ENCODE results near the gene TKT. TPM values are rescaled to one million over a fixed set of nuclear protein-coding genes. Genes with fewer than 3 reads are reported as not detected.

The TKT gene
- total RNA-seq, 1 donor from 2014 or later, result 154 TPM

GRCh38 chr3:53239800-53240199 is 16.0 kb downstream of the TKT start:
- POLR2A ChIA-PET, result no interaction called here
- ATAC-seq (ENCODE audit: low read depth) (no peak), DNase-seq (no peak)
- Mint-ChIP-seq H3K27me3 (no peaks in the 10 kb centered on the region), H3K9me3 (no peaks in the 10 kb centered on the region), H3K4me3 (no peak overlapping the region), H3K27ac (no peak overlapping the region), H3K36me3 (ENCODE audit: low read depth) (peaks cover 59% of the 10 kb centered on the region), H3K4me1 (peaks cover 2% of the 10 kb centered on the region)
- no peak for TF ChIP-seq CTCF (IDR thresholded peaks at IDR 0.05)
- CTCF ChIA-PET, result no interaction called here
- intact Hi-C loops (cut with micrococcal nuclease), result no loop called here

- intact Hi-C loops (cut with micrococcal nuclease), result no loop called here
- DNase-seq, result no peak
- Mint-ChIP-seq H3K9me3 (no peaks in the 10 kb centered on the region), H3K4me1 (peaks cover 2% of the 10 kb centered on the region), H3K27ac (no peak overlapping the region), H3K4me3 (no peak overlapping the region), H3K36me3 (ENCODE audit: low read depth) (peaks cover 65% of the 10 kb centered on the region), H3K27me3 (no peaks in the 10 kb centered on the region)
- no peak for ATAC-seq (ENCODE audit: low read depth)
- no peak for TF ChIP-seq CTCF (IDR thresholded peaks at IDR 0.05)
- ChIA-PET POLR2A (interaction anchor here (0.6 kb wide), 1 partner anchor 256 kb away, joined by 3 read pairs; no protein-coding TSS in a partner anchor), CTCF (no interaction called here)
Observed at GRCh38 chr3:53238886-53239285, 16.9 kb downstream of the TKT start.

- peaks cover 71% of the 10 kb centered on the region for H3K36me3 Mint-ChIP-seq (ENCODE audit: low read depth)
Observed at GRCh38 chr3:53238051-53238850, 17.6 kb downstream of the TKT start.

GRCh38 chr3:53236112-53236841 is 19.5 kb downstream of the TKT start:
- ChIA-PET POLR2A (no interaction called here), CTCF (no interaction called here)
- Mint-ChIP-seq H3K36me3 (ENCODE audit: low read depth) (peaks cover 76% of the 10 kb centered on the region), H3K4me3 (no peak overlapping the region), H3K27me3 (no peaks in the 10 kb centered on the region), H3K9me3 (no peaks in the 10 kb centered on the region), H3K4me1 (no peaks in the 10 kb centered on the region), H3K27ac (no peak overlapping the region)
- TF ChIP-seq CTCF (IDR thresholded peaks at IDR 0.05), result no peak
- intact Hi-C loops (cut with micrococcal nuclease), result no loop called here
- DNase-seq (no peak), ATAC-seq (ENCODE audit: low read depth) (no peak)

More at GRCh38 chr3:53238051-53238850, 17.6 kb downstream of the TKT start:
- intact Hi-C loops (cut with micrococcal nuclease), result no loop called here
- Mint-ChIP-seq H3K27me3 (no peaks in the 10 kb centered on the region), H3K4me1 (no peaks in the 10 kb centered on the region), H3K9me3 (no peaks in the 10 kb centered on the region), H3K4me3 (no peak overlapping the region), H3K27ac (no peak overlapping the region)
- DNase-seq (no peak), ATAC-seq (ENCODE audit: low read depth) (no peak)
- TF ChIP-seq CTCF (IDR thresholded peaks at IDR 0.05), result no peak
- ChIA-PET CTCF (no interaction called here), POLR2A (no interaction called here)

- no peak for DNase-seq
- ATAC-seq (ENCODE audit: low read depth), result no peak
- no peaks in the 10 kb centered on the region for H3K27me3 Mint-ChIP-seq
- POLR2A ChIA-PET, result no interaction called here
- intact Hi-C loops (cut with micrococcal nuclease), result no loop called here
- no peak for TF ChIP-seq CTCF (IDR thresholded peaks at IDR 0.05)
- no peaks in the 10 kb centered on the region for H3K9me3 Mint-ChIP-seq
- no peaks in the 10 kb centered on the region for H3K4me1 Mint-ChIP-seq
- no peak overlapping the region for H3K4me3 Mint-ChIP-seq
- no peak overlapping the region for H3K27ac Mint-ChIP-seq
- CTCF ChIA-PET, result no interaction called here
- H3K36me3 Mint-ChIP-seq (ENCODE audit: low read depth), result peaks cover 72% of the 10 kb centered on the region
Observed at GRCh38 chr3:53235545-53235944, 20.3 kb downstream of the TKT start.
